ENCODE measurements around the gene RGS9. TPM values are rescaled to one million over a fixed set of nuclear protein-coding genes. Genes with fewer than 3 reads are reported as not detected.

Gene RGS9
- total RNA-seq, 1 experiment from 2014 or later, result 11.2 TPM

GRCh38 chr17:65261152-65261551 is 124.0 kb downstream of the RGS9 start:
- DNase-seq (ENCODE audit: low read depth in 1 of 2, low spot score in 2 of 2), result no peak
- Histone ChIP-seq H3K36me3 (no peaks in the 10 kb centered on the region), H3K4me1 (replicated peaks) (no peaks in the 10 kb centered on the region), H3K27ac (no peak overlapping the region), H3K4me3 (no peak overlapping the region), H3K27me3 (replicated peaks) (0 out of 2 replicates have a peak, but pooled peaks cover 3% of the 10 kb centered on the region), H3K9me3 (replicated peaks) (0 out of 2 replicates have a peak, but pooled peaks cover 2% of the 10 kb centered on the region)

GRCh38 chr17:65261682-65262636 is 124.8 kb downstream of the RGS9 start:
- DNase-seq (ENCODE audit: low read depth in 1 of 2, low spot score in 2 of 2), result no peak
- H3K27ac ChIP-seq, result no peak overlapping the region

GRCh38 chr17:65265276-65265675 is 128.1 kb downstream of the RGS9 start:
- Histone ChIP-seq H3K4me1 (replicated peaks) (no peaks in the 10 kb centered on the region), H3K27me3 (replicated peaks) (0 out of 2 replicates have a peak, but pooled peaks cover 3% of the 10 kb centered on the region), H3K36me3 (no peaks in the 10 kb centered on the region), H3K27ac (no peak overlapping the region), H3K4me3 (no peak overlapping the region), H3K9me3 (replicated peaks) (no peaks in the 10 kb centered on the region)
- DNase-seq (ENCODE audit: low read depth in 1 of 2, low spot score in 2 of 2), result no peak

More at GRCh38 chr17:65261682-65262636, 124.8 kb downstream of the RGS9 start:
- H3K9me3 ChIP-seq (replicated peaks), result no peaks in the 10 kb centered on the region
- 0 out of 2 replicates have a peak, but pooled peaks cover 3% of the 10 kb centered on the region for H3K27me3 ChIP-seq (replicated peaks)
- no peaks in the 10 kb centered on the region for H3K4me1 ChIP-seq (replicated peaks)
- H3K36me3 ChIP-seq, result no peaks in the 10 kb centered on the region
- no peak overlapping the region for H3K4me3 ChIP-seq

- no peaks in the 10 kb centered on the region for H3K4me1 ChIP-seq (replicated peaks)
- no peaks in the 10 kb centered on the region for H3K27me3 ChIP-seq (replicated peaks)
- no peak overlapping the region for H3K27ac ChIP-seq
- no peak overlapping the region for H3K4me3 ChIP-seq
- DNase-seq (ENCODE audit: low read depth in 1 of 2, low spot score in 2 of 2), result no peak
- no peaks in the 10 kb centered on the region for H3K9me3 ChIP-seq (replicated peaks)
- no peaks in the 10 kb centered on the region for H3K36me3 ChIP-seq
Measured at GRCh38 chr17:65268832-65269231, 131.7 kb downstream of the RGS9 start.

GRCh38 chr17:65270499-65271253 is 133.5 kb downstream of the RGS9 start:
- Histone ChIP-seq H3K4me1 (replicated peaks) (no peaks in the 10 kb centered on the region), H3K4me3 (no peak overlapping the region), H3K36me3 (no peaks in the 10 kb centered on the region), H3K27ac (no peak overlapping the region), H3K27me3 (replicated peaks) (no peaks in the 10 kb centered on the region), H3K9me3 (replicated peaks) (no peaks in the 10 kb centered on the region)
- DNase-seq (ENCODE audit: low read depth in 1 of 2, low spot score in 2 of 2), result no peak

- H3K36me3 ChIP-seq, result no peaks in the 10 kb centered on the region
- DNase-seq (ENCODE audit: low read depth in 1 of 2, low spot score in 2 of 2), result no peak
- no peaks in the 10 kb centered on the region for H3K9me3 ChIP-seq (replicated peaks)
- H3K4me1 ChIP-seq (replicated peaks), result no peaks in the 10 kb centered on the region
- H3K27me3 ChIP-seq (replicated peaks), result no peaks in the 10 kb centered on the region
- no peak overlapping the region for H3K27ac ChIP-seq
- no peak overlapping the region for H3K4me3 ChIP-seq
Measured at GRCh38 chr17:65271296-65271695, 134.1 kb downstream of the RGS9 start.

Other genes starting within 250 kb of the RGS9 start
- 3.0 and 7.3 TPM in 2 replicates for gene LRRC37A3, start 217.9 kb upstream of the RGS9 start, total RNA-seq (2014; rRNA removed; shearing (Covaris generic))
- gene GNA13, start 80.6 kb upstream of the RGS9 start, total RNA-seq (2014; rRNA removed; shearing (Covaris generic)), result 102 and 118 TPM in 2 replicates